Central memory CD8-positive, alpha-beta T cell (primary cell): ENCODE data around the gene SLC16A6.
"Not testable (repeated sequence)": the region's sequence is repeated elsewhere in the genome, so short reads cannot be mapped to it uniquely, and the experiment has no call there.

ENCODE experiments used
- ATAC-seq: fragments of 150-1000 bp; cut with Tn5 transposase; replicated peaks from 2 replicates; pipeline ENCODE4 v1.10.0; 2022; ENCODE audit warnings: mild to moderate bottlenecking, moderate FRiP score, moderate number of reproducible peaks; ENCODE audit not compliant: poor library complexity, severe bottlenecking; ENCODE audit errors: extremely low read depth
- DNase-seq, 2 donors: peaks; one replicate each; pipeline ENCODE4 v3.0.0; 2021; ENCODE audit warnings: low spot score in 2 of 2
- H3K27ac Mint-ChIP-seq: one replicate; pipeline ENCODE4 v1.8.0; 2022; ENCODE audit warnings: low read depth, mild to moderate bottlenecking, moderate library complexity, mixed read lengths
- H3K27me3 Mint-ChIP-seq: one replicate; pipeline ENCODE4 v1.8.0; 2022; ENCODE audit warnings: mixed read lengths
- H3K36me3 Mint-ChIP-seq: one replicate; pipeline ENCODE4 v1.8.0; 2022; ENCODE audit warnings: mild to moderate bottlenecking, moderate library complexity, mixed read lengths; ENCODE audit not compliant: insufficient read depth
- H3K4me1 Mint-ChIP-seq: one replicate; pipeline ENCODE4 v1.8.0; 2022; ENCODE audit warnings: mixed read lengths
- H3K4me3 Mint-ChIP-seq: one replicate; pipeline ENCODE4 v1.8.0; 2022; ENCODE audit warnings: mild to moderate bottlenecking, moderate library complexity, mixed read lengths
- H3K9me3 Mint-ChIP-seq: one replicate; pipeline ENCODE4 v1.8.0; 2022; ENCODE audit warnings: mixed read lengths

Gene SLC16A6

DNA sequence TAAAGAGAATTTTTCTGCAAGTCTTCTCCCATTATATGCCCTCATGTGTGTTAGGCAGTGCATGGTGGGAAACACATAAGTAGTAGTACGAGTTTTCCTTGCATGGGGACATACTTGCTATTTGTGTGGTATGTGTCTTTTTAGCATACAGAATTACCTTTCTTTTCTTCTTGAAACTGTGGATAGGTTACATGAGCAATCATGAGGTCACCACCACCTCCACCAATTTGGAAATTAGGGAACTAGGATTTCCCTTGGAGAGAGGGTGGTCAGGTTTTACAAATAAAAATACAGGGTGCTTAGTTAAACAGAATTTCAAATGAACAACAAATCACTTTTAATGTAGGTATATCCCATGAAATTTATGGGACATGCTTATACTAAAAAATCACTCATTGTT lies 59.4 kb downstream of the SLC16A6 start:
- H3K4me1 Mint-ChIP-seq, result peaks cover 31% of the 10 kb centered on the region

DNA sequence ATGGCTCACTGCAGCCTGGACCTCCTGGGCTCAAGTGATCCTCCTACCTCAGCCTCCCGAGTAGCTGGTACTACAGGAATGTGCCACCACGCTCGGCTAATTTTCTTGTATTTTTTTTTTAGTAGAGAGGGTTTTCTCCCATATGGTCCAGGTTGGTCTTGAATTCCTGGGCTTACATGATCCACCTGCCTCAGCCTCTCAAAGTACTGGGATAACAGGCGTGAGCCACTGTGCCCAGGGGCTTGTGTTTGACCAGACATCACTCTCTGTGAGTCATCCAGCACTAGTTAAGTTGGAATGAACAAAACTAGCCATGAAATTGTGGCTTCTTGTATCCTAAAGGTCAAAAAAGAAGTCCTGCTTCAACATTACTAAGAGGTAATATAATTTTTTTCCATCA lies 59.8 kb downstream of the SLC16A6 start:
- not testable (repeated sequence) for DNase-seq, H3K27ac Mint-ChIP-seq, H3K36me3 Mint-ChIP-seq

More for the DNA sequence above, 59.4 kb downstream of the SLC16A6 start:
- Mint-ChIP-seq H3K27me3 (no peaks in the 10 kb centered on the region), H3K36me3 (peaks cover 2% of the 10 kb centered on the region), H3K4me3 (no peak overlapping the region), H3K9me3 (no peaks in the 10 kb centered on the region), H3K27ac (no peak overlapping the region)
- DNase-seq (no peak), ATAC-seq (no peak)

DNA sequence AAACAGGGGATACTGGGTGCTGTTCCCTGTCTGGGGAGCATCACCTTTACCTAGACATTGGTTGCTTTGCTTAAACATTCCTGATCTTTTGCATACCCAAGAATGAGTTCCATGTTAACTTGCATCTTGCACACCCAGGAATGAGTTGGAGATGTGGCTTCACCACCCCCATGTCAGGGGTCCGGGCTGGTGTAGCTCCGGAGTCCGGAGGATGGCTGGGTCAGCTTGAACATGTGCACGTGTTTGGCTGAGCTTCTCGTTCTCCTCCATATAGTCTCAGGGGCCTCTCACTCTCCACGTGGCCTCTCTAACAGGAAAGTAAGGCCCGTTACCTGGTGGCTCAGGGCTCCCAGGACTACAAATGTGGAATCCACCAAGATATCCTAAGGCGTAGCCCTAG lies 61.3 kb downstream of the SLC16A6 start:
- H3K27ac Mint-ChIP-seq, result no peak overlapping the region
- DNase-seq (no peak), ATAC-seq (no peak)
- H3K4me3 Mint-ChIP-seq, result no peak overlapping the region
- no peaks in the 10 kb centered on the region for H3K9me3 Mint-ChIP-seq
- H3K36me3 Mint-ChIP-seq, result peaks cover 5% of the 10 kb centered on the region
- H3K27me3 Mint-ChIP-seq, result no peaks in the 10 kb centered on the region
- peaks cover 36% of the 10 kb centered on the region for H3K4me1 Mint-ChIP-seq

More for the DNA sequence above, 59.8 kb downstream of the SLC16A6 start:
- H3K27me3 Mint-ChIP-seq, H3K9me3 Mint-ChIP-seq, ATAC-seq, H3K4me3 Mint-ChIP-seq: not testable (repeated sequence)
- peaks cover 31% of the 10 kb centered on the region for H3K4me1 Mint-ChIP-seq

DNA sequence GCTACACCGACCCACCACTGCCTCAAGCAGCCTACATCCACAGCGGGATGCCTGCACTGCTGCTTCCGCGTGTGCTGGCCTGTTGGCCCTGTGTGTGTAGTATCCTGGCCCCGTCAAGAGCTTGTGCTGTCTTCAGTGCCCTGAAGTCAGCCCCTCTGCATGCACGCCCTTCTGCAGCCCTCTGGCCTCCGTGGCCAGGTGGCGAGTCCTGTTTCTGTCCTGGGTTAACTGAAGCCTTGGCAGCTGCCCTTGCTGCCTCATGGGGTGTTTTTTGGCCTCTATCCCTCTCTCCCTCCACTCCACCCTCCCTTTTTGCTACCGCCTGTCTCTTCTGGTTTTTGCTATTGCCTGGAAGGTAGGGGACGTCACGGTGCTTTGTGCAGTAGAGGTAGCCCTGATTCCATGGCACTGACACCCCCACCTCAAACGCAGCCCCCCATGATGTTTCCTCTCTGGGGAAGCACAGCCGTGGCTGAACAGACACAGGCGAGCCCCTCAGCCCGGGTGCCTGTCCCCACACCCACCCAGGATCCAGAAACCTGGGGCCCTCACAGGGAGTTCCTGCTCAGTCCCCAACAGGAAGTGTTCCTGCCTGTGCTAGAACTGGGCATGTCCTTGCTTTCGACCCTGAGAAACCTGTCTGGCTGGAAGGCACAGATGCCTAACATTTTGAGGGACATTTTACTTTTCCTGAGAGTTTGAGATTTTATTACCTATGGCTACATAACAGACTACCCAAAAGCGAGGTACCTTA lies 61.9 kb downstream of the SLC16A6 start:
- peaks cover 5% of the 10 kb centered on the region for H3K36me3 Mint-ChIP-seq

DNA sequence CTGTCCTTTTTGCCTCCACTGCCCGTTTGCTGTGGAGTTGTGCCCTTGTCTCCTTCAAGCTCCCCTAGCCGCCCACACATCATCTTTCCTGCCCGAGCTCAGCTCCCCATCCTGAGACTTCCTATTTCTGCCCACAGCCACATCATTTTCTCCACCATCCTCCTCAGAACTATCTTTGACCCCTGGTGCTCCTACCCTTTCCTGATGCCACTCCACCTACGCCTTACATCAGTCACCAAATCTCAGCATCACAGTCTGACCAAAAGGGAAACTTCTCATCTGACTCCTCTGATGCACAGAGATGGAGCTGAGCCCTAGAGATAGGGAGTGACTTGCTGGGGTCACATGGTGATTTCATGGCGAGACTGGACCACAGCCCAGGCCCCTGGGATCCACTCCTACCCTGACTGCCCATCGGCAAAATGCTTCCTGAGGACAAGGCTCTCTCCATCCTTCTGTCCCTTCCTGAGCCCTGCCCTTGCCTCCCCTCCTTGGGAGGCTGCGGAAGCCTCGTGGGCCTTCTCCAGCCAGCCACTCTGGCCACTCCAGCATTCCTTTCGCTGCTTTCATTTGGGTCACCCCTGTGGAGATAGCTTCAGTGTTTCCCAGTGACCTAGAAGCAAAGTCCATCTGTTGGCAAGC lies 62.8 kb downstream of the SLC16A6 start:
- ATAC-seq, H3K9me3 Mint-ChIP-seq, H3K36me3 Mint-ChIP-seq, DNase-seq, H3K27me3 Mint-ChIP-seq, H3K4me3 Mint-ChIP-seq: not testable (repeated sequence)
- Mint-ChIP-seq H3K4me1 (peaks cover 38% of the 10 kb centered on the region), H3K27ac (peak overlapping the region; percentile 62)

More for the DNA sequence above, 61.9 kb downstream of the SLC16A6 start:
- no peak for ATAC-seq
- no peaks in the 10 kb centered on the region for H3K27me3 Mint-ChIP-seq
- peak overlapping the region; percentile 62 for H3K27ac Mint-ChIP-seq
- no peak overlapping the region for H3K4me3 Mint-ChIP-seq
- peaks cover 35% of the 10 kb centered on the region for H3K4me1 Mint-ChIP-seq
- H3K9me3 Mint-ChIP-seq, result no peaks in the 10 kb centered on the region
- DNase-seq, result no peak

DNA sequence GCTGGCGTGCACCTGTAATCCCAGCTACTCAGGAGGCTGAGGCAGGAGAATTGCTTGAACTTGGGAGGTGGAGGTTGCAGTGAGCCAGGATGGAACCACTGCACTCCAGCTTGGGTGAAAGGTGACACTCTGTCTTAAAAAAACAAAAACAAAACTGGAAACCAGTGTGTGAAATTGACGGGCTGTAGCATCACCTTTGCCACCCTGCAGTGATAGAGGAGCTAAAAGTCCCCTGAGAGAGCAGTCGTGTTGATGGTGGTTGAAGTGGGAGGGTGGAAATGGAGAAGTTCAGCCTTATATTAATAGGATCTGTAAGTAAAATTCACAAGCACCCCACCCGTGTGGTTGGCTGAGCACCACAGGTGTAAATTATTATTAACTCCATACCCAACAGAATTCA lies 65.9 kb downstream of the SLC16A6 start:
- DNase-seq, H3K4me3 Mint-ChIP-seq, H3K27me3 Mint-ChIP-seq, H3K36me3 Mint-ChIP-seq, H3K9me3 Mint-ChIP-seq: not testable (repeated sequence)
- peak overlapping the region; percentile 86 for H3K27ac Mint-ChIP-seq
- H3K4me1 Mint-ChIP-seq, result peaks cover 47% of the 10 kb centered on the region
- peak; percentile 90 for ATAC-seq

DNA sequence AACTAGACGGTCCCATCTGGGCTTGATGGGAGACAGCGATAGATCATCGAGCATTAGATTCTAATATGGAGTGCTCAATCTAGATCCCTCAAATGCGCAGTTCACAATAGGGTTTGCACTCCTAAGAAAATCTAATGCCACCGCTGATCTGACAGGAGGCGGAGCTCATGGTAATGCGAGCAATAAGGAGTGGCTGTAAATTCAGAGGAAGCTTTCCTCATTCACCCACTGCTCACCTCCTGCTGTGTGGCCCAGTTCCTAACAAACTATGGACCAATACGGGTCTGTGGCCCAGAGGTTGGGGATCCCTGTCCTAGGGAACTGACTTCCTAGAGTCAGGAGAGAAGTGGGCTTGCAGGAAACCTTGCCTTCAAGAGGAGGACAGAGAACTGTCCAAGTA lies 68.3 kb downstream of the SLC16A6 start:
- DNase-seq, result no peak
- Mint-ChIP-seq H3K36me3 (peaks cover 25% of the 10 kb centered on the region), H3K9me3 (no peaks in the 10 kb centered on the region)

DNA sequence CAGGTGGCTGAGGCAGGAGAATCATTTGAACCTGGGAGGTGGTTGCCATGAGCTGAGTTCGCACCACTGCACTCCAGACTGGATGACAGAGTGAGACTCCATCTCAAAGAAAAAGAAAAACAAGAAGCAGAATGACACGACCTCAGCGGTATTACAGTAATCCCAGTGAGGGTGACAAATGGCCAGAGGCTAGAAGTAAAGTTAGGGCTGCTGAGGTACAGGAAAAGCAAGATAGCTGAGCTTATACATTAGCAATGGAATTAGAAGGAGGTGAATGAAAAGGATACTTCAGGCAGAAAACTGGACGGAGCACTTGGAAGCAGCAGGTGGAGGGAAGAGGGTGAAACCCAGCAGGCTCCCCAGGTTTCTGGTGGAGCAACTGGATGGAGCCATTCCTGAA lies 69.1 kb downstream of the SLC16A6 start:
- peaks cover 29% of the 10 kb centered on the region for H3K36me3 Mint-ChIP-seq
- peak overlapping the region; percentile 12 for H3K27ac Mint-ChIP-seq
- no peak overlapping the region for H3K4me3 Mint-ChIP-seq
- H3K4me1 Mint-ChIP-seq, result peaks cover 46% of the 10 kb centered on the region
- no peaks in the 10 kb centered on the region for H3K9me3 Mint-ChIP-seq
- DNase-seq (no peak), ATAC-seq (no peak)
- no peaks in the 10 kb centered on the region for H3K27me3 Mint-ChIP-seq

More for the DNA sequence above, 68.3 kb downstream of the SLC16A6 start:
- Mint-ChIP-seq H3K4me1 (peaks cover 50% of the 10 kb centered on the region), H3K27me3 (no peaks in the 10 kb centered on the region), H3K4me3 (no peak overlapping the region), H3K27ac (peak overlapping the region; percentile 86)
- no peak for ATAC-seq

DNA sequence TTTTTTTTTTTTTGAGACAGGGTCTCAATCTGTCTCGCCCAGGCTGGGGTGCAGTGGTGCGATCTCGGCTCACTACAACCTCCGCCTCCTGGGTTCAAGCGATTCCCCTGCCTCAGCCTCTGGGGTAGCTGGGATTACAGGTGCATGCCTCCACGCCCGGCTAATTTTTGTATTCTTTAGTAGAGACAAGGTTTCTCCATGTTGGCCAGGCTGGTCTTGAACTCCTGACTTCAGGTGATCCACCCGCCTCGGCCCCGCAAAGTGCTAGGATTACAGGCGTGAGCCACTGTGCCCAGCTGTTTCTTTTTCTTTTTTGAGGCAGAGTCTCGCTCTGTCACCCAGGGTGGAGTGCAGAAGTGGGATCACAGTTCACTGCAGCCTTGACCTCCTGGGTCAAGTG lies 70.1 kb downstream of the SLC16A6 start:
- not testable (repeated sequence) for H3K4me3 Mint-ChIP-seq, H3K9me3 Mint-ChIP-seq, DNase-seq, ATAC-seq, H3K27me3 Mint-ChIP-seq
- Mint-ChIP-seq H3K27ac (peak overlapping the region; percentile 12), H3K4me1 (peaks cover 46% of the 10 kb centered on the region), H3K36me3 (peaks cover 34% of the 10 kb centered on the region)

DNA sequence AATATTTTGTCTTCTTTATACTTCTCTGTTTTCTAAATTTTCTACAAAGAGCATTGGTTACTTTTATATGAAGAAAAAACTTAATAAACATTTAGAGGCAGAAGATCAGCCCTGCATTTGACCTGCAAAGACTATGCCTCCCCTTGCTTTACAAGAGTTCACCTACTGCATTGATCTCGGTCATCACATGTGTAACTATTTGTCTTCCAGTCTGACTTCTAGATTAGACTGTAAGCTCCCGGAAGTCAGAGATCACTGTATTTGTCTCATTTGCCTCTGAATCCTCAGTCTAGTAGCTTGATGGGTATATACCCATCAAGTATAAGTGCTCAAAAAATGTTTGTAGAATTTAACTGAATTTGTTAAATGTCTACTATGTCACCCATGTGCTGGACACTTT lies 70.7 kb downstream of the SLC16A6 start:
- not testable (repeated sequence) for ATAC-seq, DNase-seq, H3K27me3 Mint-ChIP-seq, H3K4me3 Mint-ChIP-seq, H3K27ac Mint-ChIP-seq, H3K9me3 Mint-ChIP-seq
- Mint-ChIP-seq H3K36me3 (peaks cover 38% of the 10 kb centered on the region), H3K4me1 (peaks cover 44% of the 10 kb centered on the region)

DNA sequence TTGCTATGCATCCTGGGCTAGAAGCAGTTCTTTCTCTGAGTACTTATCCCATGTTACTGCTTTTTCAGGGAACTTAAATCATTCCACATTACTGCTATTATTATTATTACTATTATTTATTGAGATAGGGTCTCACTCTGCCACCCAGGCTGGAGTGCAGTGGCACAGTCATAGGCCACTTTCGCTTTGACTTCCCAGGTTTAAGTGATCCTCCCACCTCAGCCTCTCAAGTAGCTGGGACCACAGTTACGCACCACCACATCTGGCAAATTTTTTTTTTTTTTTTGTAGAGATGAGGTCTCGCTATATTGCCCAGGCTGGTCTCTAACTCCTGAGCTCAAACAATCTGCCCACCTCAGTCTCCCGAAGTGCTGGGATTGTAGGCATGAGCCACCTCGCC lies 71.5 kb downstream of the SLC16A6 start:
- H3K9me3 Mint-ChIP-seq, ATAC-seq, DNase-seq, H3K27ac Mint-ChIP-seq, H3K4me3 Mint-ChIP-seq, H3K27me3 Mint-ChIP-seq: not testable (repeated sequence)
- peaks cover 41% of the 10 kb centered on the region for H3K36me3 Mint-ChIP-seq
- H3K4me1 Mint-ChIP-seq, result peaks cover 39% of the 10 kb centered on the region
